HepG2 (cell line): ENCODE measurements around the gene SHPK. TPM values are rescaled to one million over a fixed set of nuclear protein-coding genes. Genes with fewer than 3 reads are reported as not detected.

Experiments used
- ASH2L ChIP-seq: fragments of 300-600, 200-600 bp; sonication (generic); IDR thresholded peaks from 2 replicates; pipeline ENCODE4 v1.7.0; 2017; ENCODE audit warnings: low read depth, mild to moderate bottlenecking, moderate library complexity, mixed read lengths, low read length; ENCODE audit not compliant: insufficient read length
- BRD4 ChIP-seq: sonication (generic); formaldehyde crosslinking; IDR thresholded peaks from 2 replicates; pipeline ENCODE4 v1.4.0; 2020; ENCODE audit warnings: missing genetic modification reagents
- KLF13 ChIP-seq: sonication (generic); formaldehyde crosslinking; IDR thresholded peaks from 2 replicates; pipeline ENCODE4 v1.4.0; 2020; ENCODE audit warnings: mild to moderate bottlenecking, missing genetic modification reagents
- MIXL1 ChIP-seq: IDR thresholded peaks from 2 replicates; pipeline ENCODE4 v1.6.1; 2016
- RBAK ChIP-seq: sonication (generic); formaldehyde crosslinking; IDR thresholded peaks from 2 replicates; pipeline ENCODE4 v1.5.1; 2020; ENCODE audit warnings: mild to moderate bottlenecking, missing genetic modification reagents
- SOX5 ChIP-seq: IDR thresholded peaks from 2 replicates; pipeline ENCODE4 v1.6.1; 2016; ENCODE audit warnings: borderline replicate concordance
- ZKSCAN8 ChIP-seq: IDR thresholded peaks from 2 replicates; pipeline ENCODE4 v1.6.1; 2016; ENCODE audit warnings: borderline replicate concordance, missing genetic modification reagents, missing compliant biosample characterization
- ZNF460 ChIP-seq: sonication (generic); formaldehyde crosslinking; IDR thresholded peaks from 2 replicates; pipeline ENCODE4 v1.5.1; 2020; ENCODE audit warnings: missing genetic modification reagents, mild to moderate bottlenecking, borderline replicate concordance
- ZNF558 ChIP-seq: sonication (generic); formaldehyde crosslinking; IDR thresholded peaks from 2 replicates; pipeline ENCODE4 v1.9.0; 2022; ENCODE audit warnings: mild to moderate bottlenecking, missing genetic modification reagents, borderline replicate concordance
- ZNF574 ChIP-seq: sonication (generic); formaldehyde crosslinking; IDR thresholded peaks from 2 replicates; pipeline ENCODE4 v1.4.0; 2020; ENCODE audit warnings: missing genetic modification reagents
- ZNF724P ChIP-seq: sonication (generic); formaldehyde crosslinking; IDR thresholded peaks from 2 replicates; pipeline ENCODE4 v1.8.0; 2022; ENCODE audit warnings: missing genetic modification reagents, borderline replicate concordance
- polyA plus RNA-seq, 8 experiments: library from polyadenylated mRNA; depleted of rRNA in 3 of 8; stranded (reverse) in 7 of 8; unstranded in 1 of 8; fragments of >200 nt; fragmentation: Illumina TruSeq in 4 of 8; extraction: Trizol in 4 of 8; gene quantifications; 2 replicates each; pipeline versions ENCODE4 v1.2.1 to v1.2.3, GENCODE V29; 2011 to 2016; ENCODE audit warnings: low read depth in 4 of 8, missing spikeins in 1 of 8, mixed read lengths in 1 of 8; ENCODE audit not compliant: insufficient read depth in 1 of 8
- total RNA-seq, 5 experiments: library from RNA; depleted of rRNA; stranded (reverse); fragments of >200 nt; fragmentation: Illumina TruSeq; extraction: Trizol; gene quantifications; 2 replicates each; pipeline ENCODE4 v1.2.3, GENCODE V29; 2016; ENCODE audit warnings: low read depth in 1 of 5

The SHPK gene
- total and polyA plus RNA-seq, 2 of the 13 experiments (the other 11 are each of a cell fraction or from before 2014, with no cell fraction given): 16.2 to 30.9 TPM

DNA sequence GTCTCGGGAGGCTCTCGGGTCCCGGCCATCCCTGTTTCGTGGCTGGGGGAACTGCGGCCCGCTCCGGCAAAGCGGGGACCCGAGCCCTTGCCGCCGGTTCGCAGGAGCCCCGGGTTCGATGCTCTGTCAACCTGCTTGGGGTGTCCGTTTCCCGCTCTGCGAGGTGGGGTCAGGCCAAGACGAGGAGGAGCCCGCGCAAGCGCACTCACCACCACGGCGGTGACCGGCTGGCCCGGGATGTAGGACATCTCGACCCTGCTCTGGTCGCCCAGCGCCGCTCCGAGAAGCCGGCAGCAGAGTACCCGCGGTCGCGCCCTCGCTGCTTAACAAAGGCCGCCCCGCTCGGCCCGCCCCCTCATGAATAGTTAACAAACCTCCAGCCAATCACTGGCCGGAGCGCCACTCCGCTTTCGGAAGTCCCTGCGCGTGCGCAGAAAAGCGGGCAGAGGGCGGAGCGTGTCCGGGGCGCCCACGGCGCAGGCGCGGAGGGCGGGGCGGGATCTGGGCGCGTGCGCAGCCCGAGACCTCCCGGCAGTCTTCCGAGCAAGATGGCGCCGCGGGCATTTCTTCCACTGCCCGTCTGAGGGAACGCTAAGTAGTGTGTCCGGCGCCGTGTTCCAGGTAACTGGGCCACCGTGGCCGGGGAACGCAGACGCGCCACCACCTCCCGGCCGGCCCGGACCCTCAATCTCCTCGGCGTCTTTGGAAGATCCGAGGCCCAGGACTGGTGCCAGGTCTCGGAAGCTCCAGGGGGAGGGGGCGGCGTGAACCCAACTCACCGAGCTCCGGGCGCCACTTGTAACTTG is 32.4 kb upstream of the SHPK start, which contains the start of the genes EMC6 and TAX1BP3 (continued):
- TF ChIP-seq ZNF574 (CRISPR knock-in tag): peak; percentile 61
- peak; percentile 26; the same call in 1 of the 2 replicates for TF ChIP-seq ZNF558 (CRISPR knock-in tag)
- TF ChIP-seq SOX5 (CRISPR knock-in tag): no peak; the same call in 1 of the 2 replicates
- TF ChIP-seq BRD4 (CRISPR knock-in tag): peak; percentile 12; the same call in 1 of the 2 replicates
- TF ChIP-seq KLF13 (CRISPR knock-in tag): 0 out of 2 replicates have a peak, but pooled peaks have one; percentile 43
- no peak for TF ChIP-seq RBAK (CRISPR knock-in tag)
- TF ChIP-seq MIXL1 (CRISPR knock-in tag): no peak
- TF ChIP-seq ZKSCAN8 (CRISPR knock-in tag): no peak
- TF ChIP-seq ASH2L: peak; percentile 74
- 0 out of 2 replicates have a peak, but pooled peaks have one; percentile 15 for TF ChIP-seq ZNF724P
- TF ChIP-seq ZNF460 (CRISPR knock-in tag): no peak
- TF ChIP-seq, all 625 proteins: peak for 243
